SU-DHL-6 (cell line): ENCODE data around the gene PLD5.

Experiments
- EZH2phosphoT487 ChIP-seq: fragments of 200-600 bp; sonication (generic), shearing (Covaris generic); conservative IDR thresholded peaks from 2 replicates; pipeline ENCODE4 v1.6.1; 2018; ENCODE audit warnings: mild to moderate bottlenecking, antibody characterized with exemption, low read length, moderate library complexity, mixed read lengths
- TF ChIP-seq, protein P1 (sequence below): fragments of 200-600 bp; sonication (generic); IDR thresholded peaks from one replicate; pipeline ENCODE4 v1.5.1; 2017; ENCODE audit warnings: antibody characterized with exemption, mild to moderate bottlenecking, low read length, moderate library complexity; ENCODE audit not compliant: insufficient read depth, poor library complexity, severe bottlenecking

DNA sequence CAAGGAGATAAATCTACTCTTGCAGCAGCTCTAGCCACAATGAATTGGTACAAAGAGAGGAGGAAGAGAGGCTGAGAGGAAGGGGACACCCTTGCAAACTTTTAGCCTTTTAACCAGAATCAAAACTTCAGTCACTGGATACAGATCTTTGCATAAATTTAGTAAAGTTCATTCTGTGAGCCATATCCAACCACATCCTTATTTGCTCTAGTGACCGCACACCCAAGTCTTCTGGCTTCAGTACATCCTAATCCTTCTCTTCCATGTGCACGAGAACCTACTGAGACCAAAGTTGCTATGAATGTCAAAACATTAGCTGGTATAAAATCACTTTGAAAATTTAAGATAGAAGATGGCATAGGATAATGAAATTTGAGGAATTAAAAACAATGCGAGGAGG is 21.9 kb upstream of the PLD5 start:
- TF ChIP-seq, protein P1, sequence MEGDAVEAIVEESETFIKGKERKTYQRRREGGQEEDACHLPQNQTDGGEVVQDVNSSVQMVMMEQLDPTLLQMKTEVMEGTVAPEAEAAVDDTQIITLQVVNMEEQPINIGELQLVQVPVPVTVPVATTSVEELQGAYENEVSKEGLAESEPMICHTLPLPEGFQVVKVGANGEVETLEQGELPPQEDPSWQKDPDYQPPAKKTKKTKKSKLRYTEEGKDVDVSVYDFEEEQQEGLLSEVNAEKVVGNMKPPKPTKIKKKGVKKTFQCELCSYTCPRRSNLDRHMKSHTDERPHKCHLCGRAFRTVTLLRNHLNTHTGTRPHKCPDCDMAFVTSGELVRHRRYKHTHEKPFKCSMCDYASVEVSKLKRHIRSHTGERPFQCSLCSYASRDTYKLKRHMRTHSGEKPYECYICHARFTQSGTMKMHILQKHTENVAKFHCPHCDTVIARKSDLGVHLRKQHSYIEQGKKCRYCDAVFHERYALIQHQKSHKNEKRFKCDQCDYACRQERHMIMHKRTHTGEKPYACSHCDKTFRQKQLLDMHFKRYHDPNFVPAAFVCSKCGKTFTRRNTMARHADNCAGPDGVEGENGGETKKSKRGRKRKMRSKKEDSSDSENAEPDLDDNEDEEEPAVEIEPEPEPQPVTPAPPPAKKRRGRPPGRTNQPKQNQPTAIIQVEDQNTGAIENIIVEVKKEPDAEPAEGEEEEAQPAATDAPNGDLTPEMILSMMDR = no peak
- TF ChIP-seq EZH2phosphoT487 = no peak
